ENCODE data around the gene PIPOX.

DNA sequence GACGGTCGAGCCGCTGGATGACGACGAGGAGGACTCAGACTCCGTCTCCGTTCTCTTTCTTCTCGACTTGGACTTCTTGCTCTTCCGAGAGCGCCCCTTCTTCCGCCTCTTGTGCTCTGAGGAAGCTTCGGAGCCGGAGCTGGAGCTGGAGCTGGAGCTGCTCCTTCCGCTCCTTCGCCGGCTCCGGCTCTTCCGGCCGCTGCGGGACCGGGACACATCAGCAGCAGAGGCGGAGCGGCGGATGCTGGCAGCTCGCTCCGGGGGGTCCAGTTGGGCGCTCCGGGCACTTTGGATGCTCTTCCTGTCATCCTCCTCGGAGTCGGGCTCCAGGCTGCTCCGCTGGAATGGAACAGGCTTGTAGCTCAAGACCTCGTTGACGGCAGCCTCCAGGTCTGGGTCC, 36.9 kb downstream of the PIPOX start:
- TF ChIP-seq, protein P1, sequence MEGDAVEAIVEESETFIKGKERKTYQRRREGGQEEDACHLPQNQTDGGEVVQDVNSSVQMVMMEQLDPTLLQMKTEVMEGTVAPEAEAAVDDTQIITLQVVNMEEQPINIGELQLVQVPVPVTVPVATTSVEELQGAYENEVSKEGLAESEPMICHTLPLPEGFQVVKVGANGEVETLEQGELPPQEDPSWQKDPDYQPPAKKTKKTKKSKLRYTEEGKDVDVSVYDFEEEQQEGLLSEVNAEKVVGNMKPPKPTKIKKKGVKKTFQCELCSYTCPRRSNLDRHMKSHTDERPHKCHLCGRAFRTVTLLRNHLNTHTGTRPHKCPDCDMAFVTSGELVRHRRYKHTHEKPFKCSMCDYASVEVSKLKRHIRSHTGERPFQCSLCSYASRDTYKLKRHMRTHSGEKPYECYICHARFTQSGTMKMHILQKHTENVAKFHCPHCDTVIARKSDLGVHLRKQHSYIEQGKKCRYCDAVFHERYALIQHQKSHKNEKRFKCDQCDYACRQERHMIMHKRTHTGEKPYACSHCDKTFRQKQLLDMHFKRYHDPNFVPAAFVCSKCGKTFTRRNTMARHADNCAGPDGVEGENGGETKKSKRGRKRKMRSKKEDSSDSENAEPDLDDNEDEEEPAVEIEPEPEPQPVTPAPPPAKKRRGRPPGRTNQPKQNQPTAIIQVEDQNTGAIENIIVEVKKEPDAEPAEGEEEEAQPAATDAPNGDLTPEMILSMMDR (IDR thresholded peaks at IDR 0.05; ENCODE audit: low read length) = no peak
- no peak for TF ChIP-seq EZH2 (IDR thresholded peaks at IDR 0.05; ENCODE audit: borderline replicate concordance, low read length)
